GM12891 (cell line): ENCODE results near the gene PRKCE.

Experiments
- DNase-seq: peaks from one replicate; pipeline ENCODE4 v3.0.0; 2011; ENCODE audit warnings: low spot score; ENCODE audit not compliant: insufficient read length
- FAIRE-seq: peaks from 2 replicates; lab custom pipeline; 2011; peaks lifted over from hg19 to GRCh38; lab: Jason Lieb, UNC
- PAX5 ChIP-seq: IDR thresholded peaks from 2 replicates; pipeline ENCODE4 v1.6.1; 2011; ENCODE audit warnings: low read length, moderate library complexity, mild to moderate bottlenecking; ENCODE audit not compliant: insufficient read depth, severe bottlenecking
- POLR2A ChIP-seq: IDR thresholded peaks from 2 replicates; pipeline ENCODE4 v1.6.1; 2011; ENCODE audit warnings: low read depth, low read length, control low read depth
- POLR2AphosphoS5 ChIP-seq: IDR thresholded peaks from 2 replicates; pipeline ENCODE4 v1.6.1; 2011; ENCODE audit warnings: low read depth, low read length, control low read depth
- POU2F2 ChIP-seq: IDR thresholded peaks from 2 replicates; pipeline ENCODE4 v1.6.1; 2011; ENCODE audit warnings: low read depth, mild to moderate bottlenecking, control low read depth, low read length, moderate library complexity
- SPI1 ChIP-seq: IDR thresholded peaks from 2 replicates; pipeline ENCODE4 v1.6.1; 2011; ENCODE audit warnings: low read depth, low read length, control low read depth
- TAF1 ChIP-seq: IDR thresholded peaks from 2 replicates; pipeline ENCODE4 v1.6.1; 2011; ENCODE audit warnings: low read depth, low read length, control low read depth

PRKCE gene

GRCh38 chr2:45902380-45902779, 250.9 kb downstream of the PRKCE start:
- no peak for FAIRE-seq
- TF ChIP-seq SPI1 (peak; percentile 21; the same call in 1 of the 2 replicates), PAX5 (no peak), POU2F2 (no peak), POLR2A (no peak), TAF1 (no peak), POLR2AphosphoS5 (no peak)
- no peak for DNase-seq

GRCh38 chr2:45902781-45903375, 251.4 kb downstream of the PRKCE start:
- no peak for DNase-seq
- TF ChIP-seq POLR2AphosphoS5 = no peak
- no peak for TF ChIP-seq POU2F2
- TF ChIP-seq POLR2A = no peak
- no peak for FAIRE-seq

- no peak for DNase-seq
- peak; percentile 79 for FAIRE-seq
- TF ChIP-seq POLR2A = no peak
- no peak for TF ChIP-seq POLR2AphosphoS5
- no peak for TF ChIP-seq PAX5
- no peak for TF ChIP-seq TAF1
- no peak for TF ChIP-seq POU2F2
- no peak for TF ChIP-seq SPI1
Observed at GRCh38 chr2:45904267-45904945, 252.9 kb downstream of the PRKCE start.

- TF ChIP-seq POLR2A (no peak), PAX5 (no peak), SPI1 (no peak), POLR2AphosphoS5 (no peak), TAF1 (no peak), POU2F2 (no peak)
- FAIRE-seq = no peak
- no peak for DNase-seq
Observed at GRCh38 chr2:45904946-45905631, 253.6 kb downstream of the PRKCE start.

GRCh38 chr2:45905632-45905958, 254.1 kb downstream of the PRKCE start:
- peak; percentile 58 for FAIRE-seq
- TF ChIP-seq PAX5 (no peak), SPI1 (no peak), TAF1 (no peak), POLR2AphosphoS5 (no peak), POLR2A (no peak), POU2F2 (no peak)
- DNase-seq = no peak

GRCh38 chr2:45907592-45907991, 256.1 kb downstream of the PRKCE start:
- DNase-seq (no peak), FAIRE-seq (no peak)

GRCh38 chr2:45908316-45909170, 257.1 kb downstream of the PRKCE start:
- FAIRE-seq (no peak), DNase-seq (no peak)

More at GRCh38 chr2:45907592-45907991, 256.1 kb downstream of the PRKCE start:
- no peak for TF ChIP-seq PAX5
- TF ChIP-seq POLR2A = no peak
- TF ChIP-seq POLR2AphosphoS5 = no peak
- no peak for TF ChIP-seq TAF1
- no peak for TF ChIP-seq POU2F2
- TF ChIP-seq SPI1 = no peak

GRCh38 chr2:45909171-45909565, 257.7 kb downstream of the PRKCE start:
- TF ChIP-seq SPI1 (no peak), TAF1 (no peak), PAX5 (no peak), POLR2A (no peak), POU2F2 (no peak), POLR2AphosphoS5 (no peak)
- FAIRE-seq = no peak
- DNase-seq = no peak

More at GRCh38 chr2:45908316-45909170, 257.1 kb downstream of the PRKCE start:
- TF ChIP-seq POU2F2 (no peak), TAF1 (no peak), POLR2A (no peak), POLR2AphosphoS5 (no peak), SPI1 (no peak), PAX5 (no peak)
